Heart left ventricle (tissue), 16 donors: ENCODE measurements around the gene SP6. TPM values are rescaled to one million over a fixed set of nuclear protein-coding genes. Genes with fewer than 3 reads are reported as not detected.

Source experiments
- ATAC-seq, 4 donors: fragments of 200-7000 bp; cut with Tn5 transposase; one replicate each; pipeline ENCODE4 v1.9.1; 2020 to 2022; ENCODE audit warnings: moderate library complexity in 4 of 4, mild to moderate bottlenecking in 3 of 4, moderate number of reproducible peaks in 1 of 4
- DNase-seq, 5 donors: peaks; one replicate each; pipeline ENCODE4 v3.0.0-alpha.2; 2020
- H3K27ac ChIP-seq, 12 donors: fragments of 200-600 bp; sonication (generic) in 4 of 12; one replicate each; pipeline versions ENCODE4 v1.5.0 to v1.8.0; 2016 to 2022; ENCODE audit warnings: mild to moderate bottlenecking in 2 of 12
- H3K27me3 ChIP-seq, 9 donors: fragments of 200-600 bp; sonication (generic) in 2 of 9; one replicate each; pipeline versions ENCODE4 v1.5.1 to v1.8.0; 2016 to 2022; ENCODE audit warnings: mild to moderate bottlenecking in 3 of 9
- H3K36me3 ChIP-seq, 9 donors: fragments of 200-600 bp; sonication (generic) in 2 of 9; one replicate each; pipeline versions ENCODE4 v1.5.0 to v1.8.0; 2018 to 2022; ENCODE audit warnings: mild to moderate bottlenecking in 2 of 9
- H3K4me1 ChIP-seq, 12 donors: fragments of 200-600 bp; sonication (generic) in 4 of 12; one replicate each; pipeline versions ENCODE4 v1.5.0 to v1.8.0; 2016 to 2022; ENCODE audit warnings: mild to moderate bottlenecking in 3 of 12
- H3K4me3 ChIP-seq, 12 donors: fragments of 200-600 bp; sonication (generic) in 4 of 12; one replicate each; pipeline versions ENCODE4 v1.5.0 to v1.8.0; 2017 to 2022; ENCODE audit warnings: mild to moderate bottlenecking in 9 of 12, moderate library complexity in 4 of 12
- H3K9me3 ChIP-seq, 12 donors: fragments of 200-600 bp; sonication (generic) in 4 of 12; one replicate each; pipeline versions ENCODE4 v1.5.0 to v1.8.0; 2016 to 2022; ENCODE audit warnings: mild to moderate bottlenecking in 1 of 12
- POLR2A ChIP-seq, 2 donors: fragments of 450-650 bp; IDR thresholded peaks; one replicate each; pipeline ENCODE4 v1.6.1; 2017; ENCODE audit warnings: antibody characterized with exemption in 2 of 2, mild to moderate bottlenecking in 2 of 2, moderate library complexity in 2 of 2
- WGBS, 4 donors: extraction: QIAGEN DNeasy Blood & Tissue Kit in 2 of 4; methylation state at CpG; one replicate each; pipeline versions ENCODE4 v1.1.5 to v1.1.7; 2013 to 2018; 5-methylcytosine and 5-hydroxymethylcytosine counted together
- intact Hi-C, 10 donors: fragments of 100-400 bp; cut with DNase I; formaldehyde crosslinking; loops; one replicate each; pipeline versions ENCODE4 v1.11.1 to v1.14.2; 2022
- polyA plus RNA-seq, 2 donors: library from polyadenylated mRNA; stranded (reverse); fragments of 200-250 nt; gene quantifications; one replicate each; pipeline ENCODE4 v1.2.3, GENCODE V29; 2013
- total RNA-seq, 9 donors: library from RNA; depleted of rRNA in 2 of 9; stranded (reverse); fragments of >200 nt in 2 of 9; fragmentation: NEBNext Ultra II Directional in 3 of 9; extraction: Animal tissue kit (Norgen Biotek cat#: 25700) in 3 of 9; gene quantifications; one replicate each; pipeline versions ENCODE4 v1.1.0 to v1.2.4, GENCODE V29; 2016 to 2023
- TF ChIP-seq, protein P1 (sequence below), 12 donors: fragments of 200-600 bp; sonication (generic) in 4 of 12; IDR thresholded peaks; one replicate each; pipeline versions ENCODE4 v1.5.0 to v1.8.0; 2018 to 2022; ENCODE audit warnings: antibody characterized with exemption in 12 of 12, mild to moderate bottlenecking in 5 of 12
- donor health status: ischemic (EF 13 %, LVEDD 7.1; RV severe dilation, severe dysfunction).
- donor health status: healthy with polysubstance abuse.
- donor health status: DM: no; HTN: yes; CAD: no.
- donor health status: DM: no; HTN: no; CAD: no.
- donor health status: ischemic (EF 25% LVEDD 6.9; RV normal size, moderate dysfunction).
- donor health status: ischemic (EF 25% LVEDD 5.7; RV mildly dilated, moderate dysfunction).
- donor health status: healthy.
- donor health status: DM: yes; HTN: yes; CAD: no.
- donor health status: ischemic (EF 35%, LVEDD 5.7; RV mildly dilated, moderate dysfunction).
- donor health status: nonischemic (EF 11% LVEDD 7.7; RV severe dilation, severe dysfunction).
- donor health status: DM: yes; HTN: yes; CAD: no.
- donor health status: PGD.
- donor health status: ischemic (EF 29% LVEDD 5.4; RV normal size, mild dysfunction).
- donor health status: nonischemic (EF 23%, LVEDD 6.1; RV moderate dilation, normal function).

Gene SP6
- total and polyA plus RNA-seq, 11 donors: 0.12 to 2.5 (median 0.32) TPM; not detected in 2

- Histone ChIP-seq H3K36me3 (peaks cover 0 to 41% (median 34%) of the 10 kb centered on the region in 9 donors), H3K27ac (peak overlapping the region in 10 of 12 donors; percentile 63 to 86 (median 75)), H3K4me3 (peak overlapping the region; percentile 68 to 93 (median 77)), H3K4me1 (peaks cover 0 to 50% (median 24%) of the 10 kb centered on the region in 12 donors), H3K9me3 (no peaks in the 10 kb centered on the region), H3K27me3 (no peaks in the 10 kb centered on the region)
- WGBS, 4 donors: 69 to 77% (median 72%) methylated on average over 18 of the region's 18 CpGs
- ATAC-seq (no peak), DNase-seq (no peak)
- intact Hi-C loops: no loop called here
- TF ChIP-seq POLR2A (IDR thresholded peaks at IDR 0.05): no peak
- TF ChIP-seq, protein P1, sequence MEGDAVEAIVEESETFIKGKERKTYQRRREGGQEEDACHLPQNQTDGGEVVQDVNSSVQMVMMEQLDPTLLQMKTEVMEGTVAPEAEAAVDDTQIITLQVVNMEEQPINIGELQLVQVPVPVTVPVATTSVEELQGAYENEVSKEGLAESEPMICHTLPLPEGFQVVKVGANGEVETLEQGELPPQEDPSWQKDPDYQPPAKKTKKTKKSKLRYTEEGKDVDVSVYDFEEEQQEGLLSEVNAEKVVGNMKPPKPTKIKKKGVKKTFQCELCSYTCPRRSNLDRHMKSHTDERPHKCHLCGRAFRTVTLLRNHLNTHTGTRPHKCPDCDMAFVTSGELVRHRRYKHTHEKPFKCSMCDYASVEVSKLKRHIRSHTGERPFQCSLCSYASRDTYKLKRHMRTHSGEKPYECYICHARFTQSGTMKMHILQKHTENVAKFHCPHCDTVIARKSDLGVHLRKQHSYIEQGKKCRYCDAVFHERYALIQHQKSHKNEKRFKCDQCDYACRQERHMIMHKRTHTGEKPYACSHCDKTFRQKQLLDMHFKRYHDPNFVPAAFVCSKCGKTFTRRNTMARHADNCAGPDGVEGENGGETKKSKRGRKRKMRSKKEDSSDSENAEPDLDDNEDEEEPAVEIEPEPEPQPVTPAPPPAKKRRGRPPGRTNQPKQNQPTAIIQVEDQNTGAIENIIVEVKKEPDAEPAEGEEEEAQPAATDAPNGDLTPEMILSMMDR (IDR thresholded peaks at IDR 0.05): no peak
Observed at GRCh38 chr17:47830396-47831002, 20.5 kb downstream of the SP6 start.

DNA sequence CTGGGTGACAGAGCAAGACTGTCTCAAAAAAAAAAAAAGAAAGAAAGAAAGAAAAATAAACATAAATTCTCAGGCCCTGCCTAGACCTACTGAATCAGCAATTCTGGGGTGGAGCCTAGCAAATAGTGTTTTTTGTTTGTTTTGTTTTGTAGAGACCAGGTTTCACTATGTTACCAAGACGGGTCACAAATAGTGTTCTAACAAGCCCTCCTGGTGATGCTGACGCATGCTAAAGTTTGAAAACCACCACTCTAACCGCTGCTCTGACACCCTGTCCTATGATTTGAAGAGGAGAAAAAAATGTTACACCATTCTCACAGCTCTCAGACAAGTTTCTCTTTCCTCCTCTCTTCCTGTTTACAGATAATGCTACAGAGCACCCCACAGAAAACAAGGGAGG lies 21.1 kb downstream of the SP6 start:
- 81 to 90% (median 85%) methylated on average over 3 of the region's 3 CpGs for WGBS, 4 donors
- intact Hi-C loops: no loop called here

GRCh38 chr17:47823519-47823918 lies 27.4 kb downstream of the SP6 start:
- DNase-seq: no peak
- ATAC-seq: no peak
- intact Hi-C loops: no loop called here
- peaks cover 0 to 66% (median 55%) of the 10 kb centered on the region in 9 donors for H3K36me3 ChIP-seq
- no peak overlapping the region for H3K4me3 ChIP-seq
- H3K4me1 ChIP-seq: peaks cover 0 to 27% (median 18%) of the 10 kb centered on the region in 12 donors
- H3K9me3 ChIP-seq: no peaks in the 10 kb centered on the region
- 89 to 96% (median 92%) methylated on average over 4 of the region's 4 CpGs for WGBS, 4 donors
- H3K27me3 ChIP-seq: no peaks in the 10 kb centered on the region
- no peak overlapping the region for H3K27ac ChIP-seq
- TF ChIP-seq POLR2A (IDR thresholded peaks at IDR 0.05): no peak
- TF ChIP-seq, protein P1 (IDR thresholded peaks at IDR 0.05): no peak

More for the DNA sequence above, 21.1 kb downstream of the SP6 start:
- ATAC-seq: no peak
- Histone ChIP-seq H3K4me1 (peaks cover 0 to 44% (median 23%) of the 10 kb centered on the region in 12 donors), H3K36me3 (peaks cover 0 to 46% (median 40%) of the 10 kb centered on the region in 9 donors), H3K27me3 (no peaks in the 10 kb centered on the region), H3K4me3 (no peak overlapping the region), H3K9me3 (no peaks in the 10 kb centered on the region), H3K27ac (peak overlapping the region in 1 of 12 donors; percentile 86)
- TF ChIP-seq, protein P1 (IDR thresholded peaks at IDR 0.05): no peak
- TF ChIP-seq POLR2A (IDR thresholded peaks at IDR 0.05): no peak
- no peak for DNase-seq

DNA sequence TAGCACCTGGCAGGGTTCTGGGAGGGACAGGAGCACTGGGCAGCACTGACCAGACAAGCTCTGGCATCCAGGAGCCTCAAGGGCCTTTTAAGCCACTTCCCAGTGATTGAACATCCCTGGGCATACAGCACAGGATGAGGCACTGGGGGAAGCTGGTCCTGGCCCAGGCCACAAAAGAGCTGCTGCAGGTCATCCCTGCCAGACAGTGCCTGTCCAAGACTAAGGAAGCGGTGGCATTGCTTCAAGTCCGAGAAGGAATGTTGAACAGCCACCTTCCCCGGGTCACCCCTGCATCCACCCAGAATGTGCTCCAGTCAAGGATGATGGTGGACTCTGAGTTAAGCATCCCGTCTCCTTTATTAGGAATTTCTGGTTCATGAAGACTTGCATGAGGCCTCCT lies 28.2 kb downstream of the SP6 start:
- Histone ChIP-seq H3K27me3 (no peaks in the 10 kb centered on the region), H3K27ac (no peak overlapping the region), H3K36me3 (peaks cover 0 to 66% (median 55%) of the 10 kb centered on the region in 9 donors), H3K4me1 (peaks cover 0 to 27% (median 18%) of the 10 kb centered on the region in 12 donors), H3K9me3 (no peaks in the 10 kb centered on the region), H3K4me3 (no peak overlapping the region)
- DNase-seq (peak in 1 of 5 donors; percentile 34), ATAC-seq (no peak)
- 82 to 94% (median 90%) methylated on average over 4 of the region's 4 CpGs for WGBS, 4 donors
- no peak for TF ChIP-seq POLR2A (IDR thresholded peaks at IDR 0.05)
- TF ChIP-seq, protein P1 (IDR thresholded peaks at IDR 0.05): no peak
- intact Hi-C loops: no loop called here
